Fibroblast of skin of left quadriceps (primary cell): Measurements from ENCODE around the gene OR4D1.

Source experiments
- DNase-seq, 2 experiments: peaks; one replicate each; pipeline ENCODE4 v3.0.0-alpha.2; 2013; ENCODE audit warnings: low read depth in 2 of 2

The OR4D1 gene

DNA sequence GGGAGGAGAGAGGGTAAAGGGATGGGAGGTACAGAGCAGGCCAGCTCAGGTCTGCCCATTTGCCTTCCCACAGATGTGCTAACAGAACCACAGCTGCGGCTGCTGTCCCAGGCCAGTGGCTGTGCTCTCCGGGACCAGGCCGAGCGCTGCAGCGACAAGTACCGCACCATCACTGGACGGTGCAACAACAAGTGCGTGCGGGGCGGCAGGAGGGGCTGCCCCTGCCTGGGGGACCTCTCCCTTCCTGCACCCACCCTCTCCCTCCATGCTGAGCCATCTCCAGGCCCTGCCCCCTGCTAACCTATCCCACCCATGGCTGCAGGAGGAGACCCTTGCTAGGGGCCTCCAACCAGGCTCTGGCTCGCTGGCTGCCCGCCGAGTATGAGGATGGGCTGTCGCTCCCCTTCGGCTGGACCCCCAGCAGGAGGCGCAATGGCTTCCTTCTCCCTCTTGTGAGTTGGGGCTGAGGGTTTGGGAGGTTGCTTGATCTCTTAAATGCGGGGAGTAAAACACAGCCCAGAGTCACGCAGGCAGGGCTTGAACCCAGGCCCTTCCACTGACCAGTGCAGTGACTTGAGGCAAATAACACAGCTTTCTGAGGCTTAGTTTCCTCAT lies 45.6 kb downstream of the OR4D1 start:
- DNase-seq: no peak

DNA sequence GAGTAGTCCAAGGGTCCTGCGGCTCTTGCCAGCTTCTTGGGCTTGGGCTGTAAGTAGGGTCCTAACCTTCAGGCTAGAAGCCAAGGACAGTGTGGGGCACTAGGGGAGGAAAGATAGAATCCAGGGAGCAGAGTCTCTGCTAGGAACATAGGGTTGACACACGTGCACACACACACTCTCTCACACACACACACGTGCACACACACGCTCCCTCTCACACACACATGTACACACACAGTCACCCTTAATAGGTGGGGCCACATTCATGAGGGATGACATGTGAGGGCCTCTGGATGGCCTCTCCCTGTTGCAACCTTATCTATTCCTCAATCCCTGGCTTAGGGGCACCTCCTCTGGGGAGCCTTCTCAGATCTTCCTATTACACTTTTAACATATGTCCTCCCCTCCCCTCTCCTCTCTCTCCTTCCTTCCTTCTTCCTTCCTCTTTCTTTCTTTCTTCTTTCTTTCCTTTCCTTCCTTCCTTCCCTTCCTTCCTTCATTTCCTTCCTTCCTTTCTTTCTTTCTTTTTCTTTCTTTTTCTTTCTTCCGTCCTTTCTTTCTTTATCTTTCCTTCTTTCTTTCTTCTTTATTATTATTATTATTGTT lies 47.4 kb downstream of the OR4D1 start:
- no peak for DNase-seq

DNA sequence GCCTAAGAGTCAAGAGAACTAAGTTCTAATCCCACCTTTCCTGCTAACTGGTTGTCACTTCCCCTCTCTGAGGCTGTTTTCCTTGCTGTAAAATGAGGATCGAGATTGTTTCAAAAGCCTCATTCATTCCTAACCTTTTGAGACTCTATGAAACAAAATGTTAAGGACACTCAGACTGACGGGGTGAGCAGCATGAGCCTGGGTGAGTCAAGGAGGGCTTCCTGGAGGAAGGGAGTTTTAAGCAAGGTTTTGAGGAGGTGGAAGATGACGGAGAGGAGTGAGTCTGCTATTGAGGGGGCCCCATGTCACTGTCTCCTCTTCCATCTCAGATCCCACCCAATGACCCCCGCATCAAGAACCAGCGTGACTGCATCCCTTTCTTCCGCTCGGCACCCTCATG lies 48.4 kb downstream of the OR4D1 start:
- DNase-seq: no peak

DNA sequence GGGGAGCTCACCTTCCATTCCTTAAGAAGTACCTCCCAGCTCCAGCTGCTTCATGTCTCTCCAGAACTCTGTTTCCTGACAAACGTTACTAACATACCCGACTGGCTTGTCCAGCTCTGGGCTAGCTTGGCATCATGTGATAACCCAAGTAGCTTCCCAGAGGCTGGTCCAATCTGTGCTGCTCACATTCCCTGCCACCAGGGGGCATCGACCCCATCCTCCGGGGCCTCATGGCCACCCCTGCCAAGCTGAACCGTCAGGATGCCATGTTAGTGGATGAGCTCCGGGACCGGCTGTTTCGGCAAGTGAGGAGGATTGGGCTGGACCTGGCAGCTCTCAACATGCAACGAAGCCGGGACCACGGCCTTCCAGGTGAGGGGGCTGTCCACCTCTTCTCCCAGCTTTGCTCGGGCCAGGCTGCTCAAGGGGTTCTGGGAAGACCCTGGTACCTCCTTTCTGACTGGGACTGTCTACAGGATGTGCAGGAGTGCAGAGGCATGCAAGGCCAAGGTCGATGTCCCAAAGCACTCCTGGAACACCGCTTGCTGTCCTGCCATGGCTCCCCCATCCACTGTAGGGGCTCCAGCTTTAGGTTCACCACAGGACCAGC lies 51.9 kb downstream of the OR4D1 start:
- no peak for DNase-seq

DNA sequence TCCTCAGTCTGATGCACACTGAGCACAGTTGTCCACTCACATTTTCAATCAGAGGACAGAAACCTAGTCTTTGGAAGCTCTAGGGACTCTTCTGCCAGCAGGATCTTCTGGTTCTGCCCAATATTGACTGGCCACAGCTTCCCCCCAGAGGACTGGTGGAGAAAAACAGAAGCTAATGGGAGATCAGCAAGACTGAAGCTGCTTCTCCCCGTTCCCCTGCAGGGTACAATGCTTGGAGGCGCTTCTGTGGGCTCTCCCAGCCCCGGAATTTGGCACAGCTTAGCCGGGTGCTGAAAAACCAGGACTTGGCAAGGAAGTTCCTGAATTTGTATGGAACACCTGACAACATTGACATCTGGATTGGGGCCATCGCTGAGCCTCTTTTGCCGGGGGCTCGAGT lies 54.7 kb downstream of the OR4D1 start:
- no peak for DNase-seq

DNA sequence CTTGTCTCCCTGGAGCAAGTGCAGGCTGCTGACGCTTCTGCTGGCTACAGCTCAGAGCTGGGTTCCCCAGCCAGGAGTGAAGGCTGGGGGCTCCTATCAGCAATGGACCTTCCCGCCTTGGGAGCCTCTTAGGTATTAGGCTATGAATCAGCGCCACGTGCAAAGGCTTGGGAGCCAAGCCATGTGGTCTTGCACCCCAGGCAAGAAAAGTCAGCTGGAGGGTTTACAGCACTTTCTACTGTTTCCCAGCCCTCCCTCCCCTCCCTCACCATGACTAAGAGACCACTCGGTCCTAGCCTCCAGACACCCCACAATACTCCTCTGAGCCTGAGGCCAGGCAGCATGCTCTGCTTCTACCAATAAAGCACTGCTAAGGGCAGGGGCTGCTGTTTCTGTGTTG lies 56.6 kb downstream of the OR4D1 start:
- no peak for DNase-seq

DNA sequence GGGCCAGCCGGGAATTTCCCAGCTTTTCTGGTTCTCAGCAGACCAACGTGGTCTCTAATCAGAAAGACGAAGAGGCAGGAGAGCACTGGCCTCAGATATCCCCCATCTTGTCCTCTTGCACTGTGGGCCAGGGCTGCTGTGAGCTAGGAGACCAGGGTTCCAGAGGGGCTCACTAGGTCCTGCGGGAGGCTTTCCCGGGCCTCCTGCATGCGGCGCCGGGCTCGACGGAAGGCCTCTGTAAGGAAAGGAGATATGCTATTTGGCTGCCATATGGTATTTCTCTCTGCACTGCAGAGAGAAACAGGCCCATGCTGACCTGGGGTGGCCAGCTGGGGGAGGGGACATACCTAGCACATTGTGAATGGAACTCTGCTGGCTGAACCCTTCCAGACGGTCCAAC lies 57.8 kb downstream of the OR4D1 start:
- DNase-seq: no peak

DNA sequence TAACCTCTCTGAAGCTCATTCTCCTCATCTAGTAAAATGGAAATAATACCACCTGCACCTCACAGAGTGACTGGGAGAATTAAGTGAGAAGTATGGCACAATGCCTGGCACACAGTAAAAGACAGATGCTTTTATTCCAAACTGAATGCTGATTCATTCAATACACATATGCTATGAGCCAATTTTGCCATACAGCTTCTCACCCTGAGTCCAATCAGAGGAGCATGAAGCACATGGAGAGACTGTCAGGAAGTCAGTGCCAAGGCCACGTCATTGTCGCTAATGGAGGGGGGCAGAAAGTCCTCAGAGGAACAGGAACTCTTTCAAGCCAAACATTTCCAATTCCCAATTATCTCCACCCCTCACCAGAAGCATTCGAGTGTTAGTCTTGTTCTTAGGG lies 59.3 kb downstream of the OR4D1 start:
- DNase-seq: no peak

DNA sequence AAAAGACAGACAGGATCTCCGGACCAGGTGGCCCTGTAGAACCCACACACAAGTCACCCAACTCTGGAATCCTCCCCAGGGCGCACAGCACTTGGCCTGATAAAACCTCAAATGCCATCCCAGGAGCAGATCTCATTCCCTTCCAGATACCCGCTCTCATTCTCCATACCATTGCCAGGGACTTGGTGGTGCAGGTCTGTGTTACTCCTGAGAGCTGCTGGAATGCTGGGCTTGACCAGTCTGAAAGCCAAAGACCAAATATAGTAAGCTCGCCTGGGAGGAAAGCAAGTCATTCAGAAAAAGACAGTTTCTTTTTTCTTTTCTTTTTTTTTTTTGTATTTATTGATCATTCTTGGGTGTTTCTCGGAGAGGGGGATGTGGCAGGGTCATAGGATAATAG lies 60.2 kb downstream of the OR4D1 start:
- DNase-seq: no peak
